ENCODE measurements around the gene TOMM5.

GRCh38 chr9:37574241-37574721 is 18.1 kb downstream of the TOMM5 start:
- TF ChIP-seq TAF1 (IDR thresholded peaks at IDR 0.05; ENCODE audit: low read depth) (no peak), EP300 (IDR thresholded peaks at IDR 0.05; ENCODE audit: borderline replicate concordance) (no peak), ZBTB7A (IDR thresholded peaks at IDR 0.05; ENCODE audit: low read depth) (no peak), TCF12 (IDR thresholded peaks at IDR 0.05; ENCODE audit: low read depth) (no peak), RAD21 (IDR thresholded peaks at IDR 0.05; ENCODE audit: low read depth) (no peak)

Data from Ishikawa (cell line).